HCT116 (cell line): ENCODE results near the gene DNAJC18. TPM values are rescaled to one million over a fixed set of nuclear protein-coding genes. Genes with fewer than 3 reads are reported as not detected.

Source experiments
- ATAC-seq: fragments of 200-7000 bp; cut with Tn5 transposase; 2 replicates; pipeline ENCODE4 v1.9.1; 2020; ENCODE audit warnings: mild to moderate bottlenecking, moderate library complexity
- BruUV-seq: library from RNA; stranded (reverse); fragments of 400-500 nt; replicated peaks from 2 replicates; lab custom pipeline; 2021; lab: Mats Ljungman, UMichigan
- CTCF ChIA-PET: fragments of 300-600 bp; sonication (Branson Sonifier 250); formaldehyde crosslinking; loops from one replicate; lab custom pipeline; 2021; ENCODE audit warnings: antibody characterized with exemption; lab: Charles Lee
- POLR2A ChIA-PET: fragments of 300-600, 350-600 bp; sonication (Branson Sonifier 250); formaldehyde crosslinking; loops from one replicate; lab custom pipeline; 2021; ENCODE audit warnings: antibody characterized with exemption; lab: Charles Lee
- RAD21 ChIA-PET, 2 experiments: fragments of 300-600 bp; sonication (Branson Sonifier 250); formaldehyde crosslinking; loops; one replicate each; lab custom pipeline; 2023; ENCODE audit warnings: low total read pairs in 2 of 2; ENCODE audit not compliant: uncharacterized antibody in 2 of 2, unreplicated experiment in 2 of 2, low non-redundant PET in 1 of 2; lab: Charles Lee
- DNase-seq: peaks from one replicate; pipeline ENCODE4 v3.0.0-alpha.2; 2010; ENCODE audit warnings: low read depth, low spot score
- H2AFZ ChIP-seq: fragments of 200-600 bp; shearing (Covaris generic), sonication (generic); 2 replicates; pipeline ENCODE4 v1.6.1; 2017; ENCODE audit warnings: low read depth, mixed run types, mixed read lengths, antibody characterized with exemption, low read length; ENCODE audit not compliant: poor library complexity, severe bottlenecking
- H3K27ac ChIP-seq: 2 replicates; pipeline ENCODE4 v1.5.1; 2012; ENCODE audit warnings: low read depth, low read length
- H3K27me3 ChIP-seq: fragments of 200-600 bp; sonication (generic); 2 replicates; pipeline ENCODE4 v1.6.1; 2016; ENCODE audit warnings: mixed run types, low read length, mixed read lengths; ENCODE audit not compliant: insufficient read depth
- H3K36me3 ChIP-seq, 2 experiments: fragments of 200-500 bp in 1 of 2; fragments of 200-600 bp in 1 of 2; sonication (Bioruptor generic) in 1 of 2; sonication (generic) in 1 of 2; 2 replicates each; pipeline versions ENCODE4 v1.5.1 to v1.6.1; 2014 to 2016; ENCODE audit warnings: low read length in 2 of 2, inconsistent platforms in 1 of 2, mixed read lengths in 1 of 2, mixed run types in 1 of 2; ENCODE audit not compliant: insufficient read depth in 2 of 2, control insufficient read depth in 1 of 2
- H3K4me1 ChIP-seq, 2 experiments: fragments of 200-600 bp in 1 of 2; sonication (generic) in 1 of 2; 2 replicates each; pipeline versions ENCODE4 v1.5.1 to v1.6.1; 2012 to 2017; ENCODE audit warnings: low read length in 2 of 2, inconsistent platforms in 1 of 2, mild to moderate bottlenecking in 1 of 2, mixed read lengths in 1 of 2, mixed run types in 1 of 2, moderate library complexity in 1 of 2; ENCODE audit not compliant: insufficient read depth in 2 of 2, control insufficient read depth in 1 of 2
- H3K4me2 ChIP-seq: fragments of 200-600 bp; sonication (generic); 2 replicates; pipeline ENCODE4 v1.6.1; 2017; ENCODE audit warnings: mixed run types, low read length, mixed read lengths
- H3K4me3 ChIP-seq, 2 experiments: fragments of 200-600 bp in 1 of 2; sonication (generic) in 1 of 2; replicated peaks in 1 of 2; 2 replicates each; pipeline ENCODE4 v1.5.1; 2011 to 2016; ENCODE audit warnings: low read length in 2 of 2, control low read depth in 1 of 2, low read depth in 1 of 2, mild to moderate bottlenecking in 1 of 2, mixed read lengths in 1 of 2, mixed run types in 1 of 2
- H3K79me2 ChIP-seq: fragments of 200-600 bp; sonication (generic); 2 replicates; pipeline ENCODE4 v1.6.1; 2017; ENCODE audit warnings: mild to moderate bottlenecking, mixed run types, low read length, moderate library complexity, mixed read lengths; ENCODE audit not compliant: insufficient read depth
- H3K9ac ChIP-seq: fragments of 200-600 bp; sonication (generic); 2 replicates; pipeline ENCODE4 v1.6.1; 2016; ENCODE audit warnings: low read length, mixed read lengths
- H3K9me2 ChIP-seq: fragments of 200-600 bp; sonication (generic), shearing (Covaris generic); 2 replicates; pipeline ENCODE4 v1.6.1; 2017; ENCODE audit warnings: mixed run types, mild to moderate bottlenecking, moderate library complexity; ENCODE audit not compliant: insufficient read depth
- H3K9me3 ChIP-seq, 2 experiments: fragments of 200-500 bp in 1 of 2; fragments of 200-600 bp in 1 of 2; sonication (Bioruptor generic) in 1 of 2; sonication (generic) in 1 of 2; 2 replicates each; pipeline ENCODE4 v1.6.1; 2014 to 2017; ENCODE audit warnings: low read length in 2 of 2, mixed read lengths in 2 of 2, inconsistent platforms in 1 of 2, low read depth in 1 of 2, mild to moderate bottlenecking in 1 of 2, mixed run types in 1 of 2, moderate library complexity in 1 of 2; ENCODE audit not compliant: control insufficient read depth in 1 of 2, insufficient read depth in 1 of 2
- H4K20me1 ChIP-seq: fragments of 200-600 bp; sonication (generic), shearing (Covaris generic); 2 replicates; pipeline ENCODE4 v1.6.1; 2017; ENCODE audit warnings: mixed run types, mild to moderate bottlenecking, moderate library complexity; ENCODE audit not compliant: insufficient read depth
- CBX3 ChIP-seq: IDR thresholded peaks from 2 replicates; pipeline ENCODE4 v1.6.1; 2012; ENCODE audit warnings: low read depth
- CEBPB ChIP-seq: IDR thresholded peaks from 2 replicates; pipeline ENCODE4 v1.6.1; 2012; ENCODE audit warnings: low read depth
- CTCF ChIP-seq, 3 experiments: fragments of 200-600 bp in 1 of 3; sonication (generic) in 1 of 3; IDR thresholded peaks in 2 of 3; conservative IDR thresholded peaks in 1 of 3; 2 replicates each; pipeline ENCODE4 v1.5.1; 2012 to 2017; ENCODE audit warnings: low read depth in 2 of 3, low read length in 2 of 3, antibody characterized with exemption in 1 of 3, borderline replicate concordance in 1 of 3, control low read depth in 1 of 3, mild to moderate bottlenecking in 1 of 3, mixed read lengths in 1 of 3, mixed run types in 1 of 3, moderate library complexity in 1 of 3; ENCODE audit not compliant: insufficient read depth in 1 of 3
- EGR1 ChIP-seq: IDR thresholded peaks from 2 replicates; pipeline ENCODE4 v1.6.1; 2012; ENCODE audit warnings: low read depth
- EZH2 ChIP-seq: fragments of 200-600 bp; sonication (generic); IDR thresholded peaks from 2 replicates; pipeline ENCODE4 v1.6.1; 2017; ENCODE audit warnings: antibody characterized with exemption, mixed run types
- EZH2phosphoT487 ChIP-seq: fragments of 200-600 bp; IDR thresholded peaks from 2 replicates; pipeline ENCODE4 v1.6.1; 2018; ENCODE audit warnings: antibody characterized with exemption, borderline replicate concordance
- FOSL1 ChIP-seq: IDR thresholded peaks from 2 replicates; pipeline ENCODE4 v1.6.1; 2012; ENCODE audit warnings: low read depth
- JUND ChIP-seq: IDR thresholded peaks from 2 replicates; pipeline ENCODE4 v1.6.1; 2012
- POLR2A ChIP-seq: IDR thresholded peaks from 2 replicates; pipeline ENCODE4 v1.7.0; 2011; ENCODE audit warnings: borderline replicate concordance; ENCODE audit not compliant: insufficient read depth, insufficient read length; ENCODE audit errors: extremely low read depth
- POLR2AphosphoS5 ChIP-seq: IDR thresholded peaks from 2 replicates; pipeline ENCODE4 v1.6.1; 2011; ENCODE audit warnings: mild to moderate bottlenecking, low read depth, low read length, moderate library complexity
- RAD21 ChIP-seq: IDR thresholded peaks from 2 replicates; pipeline ENCODE4 v1.6.1; 2012; ENCODE audit warnings: low read depth, mild to moderate bottlenecking
- REST ChIP-seq: IDR thresholded peaks from 2 replicates; pipeline ENCODE4 v1.6.1; 2012; ENCODE audit warnings: low read depth
- SIN3A ChIP-seq: IDR thresholded peaks from 2 replicates; pipeline ENCODE4 v1.6.1; 2012; ENCODE audit warnings: low read depth
- SP1 ChIP-seq: IDR thresholded peaks from 2 replicates; pipeline ENCODE4 v1.6.1; 2012; ENCODE audit warnings: low read depth
- SRF ChIP-seq: IDR thresholded peaks from 2 replicates; pipeline ENCODE4 v1.6.1; 2012; ENCODE audit warnings: low read depth
- ZBTB33 ChIP-seq: IDR thresholded peaks from 2 replicates; pipeline ENCODE4 v1.6.1; 2011; ENCODE audit warnings: mild to moderate bottlenecking, low read length, moderate library complexity; ENCODE audit not compliant: insufficient replicate concordance; ENCODE audit errors: extremely low read depth
- ZFX ChIP-seq: fragments of 450-650 bp; IDR thresholded peaks from 2 replicates; pipeline ENCODE4 v1.6.1; 2017
- intact Hi-C: fragments of 100-400 bp; cut with micrococcal nuclease; formaldehyde crosslinking; loops from 2 replicates; pipeline ENCODE4 v1.10.0; 2022
- total RNA-seq: library from RNA; stranded (reverse); gene quantifications from one replicate; pipeline ENCODE4 v1.2.1, GENCODE V29; 2021; ENCODE audit not compliant: unreplicated experiment

Gene DNAJC18
- total RNA-seq, 1 experiment from 2014 or later, result 5.7 TPM

- POLR2A ChIA-PET, result no interaction called here
Measured at GRCh38 chr5:139475865-139476617, 36.7 kb upstream of the DNAJC18 start.

More at GRCh38 chr5:139475865-139476617, 36.7 kb upstream of the DNAJC18 start:
- H3K4me3 ChIP-seq, result no peak overlapping the region
- H3K9me3 ChIP-seq, result no peaks in the 10 kb centered on the region
- H3K4me2 ChIP-seq, result no peak overlapping the region
- no peak overlapping the region for H3K9ac ChIP-seq
- H3K9me2 ChIP-seq, result no peaks in the 10 kb centered on the region
- H3K79me2 ChIP-seq, result no peaks in the 10 kb centered on the region
- H3K36me3 ChIP-seq, result 0 out of 4 replicates have a peak, but pooled peaks cover 0 to 2% of the 10 kb centered on the region in 2 experiments
- H2AFZ ChIP-seq, result no peak overlapping the region
- peaks cover 15% of the 10 kb centered on the region in 2 experiments; a peak in 3 of 4 replicates for H3K4me1 ChIP-seq
- TF ChIP-seq SP1 (no peak), EGR1 (no peak), CBX3 (no peak), EZH2 (no peak), ZFX (no peak), SIN3A (no peak), JUND (no peak), ZBTB33 (no peak), SRF (no peak), CEBPB (no peak), EZH2phosphoT487 (no peak), POLR2A (no peak), CTCF (IDR thresholded peaks at IDR 0.05 in 2 of 3, conservative IDR thresholded peaks at IDR 0.05 in 1 of 3; ENCODE audit: borderline replicate concordance in 1 of 3, insufficient read depth in 1 of 3, low read depth in 2 of 3, low read length in 2 of 3) (no peak), POLR2AphosphoS5 (no peak), FOSL1 (no peak), REST (no peak), RAD21 (no peak)
- H3K27ac ChIP-seq, result no peak overlapping the region
- DNase-seq (no peak), ATAC-seq (no peak)
- BruUV-seq, result no TSS peak
- intact Hi-C loops, result no loop called here
- H4K20me1 ChIP-seq, result no peaks in the 10 kb centered on the region
- ChIA-PET CTCF (no interaction called here), RAD21 (no interaction called here)
- no peaks in the 10 kb centered on the region for H3K27me3 ChIP-seq
